Stomach (tissue), 9 donors: Measurements from ENCODE around the gene CLRN1. TPM values are rescaled to one million over a fixed set of nuclear protein-coding genes. Genes with fewer than 3 reads are reported as not detected.

Experiments
- DNase-seq, 2 donors: peaks; one replicate each; pipeline versions ENCODE4 v3.0.0 to v3.0.0-alpha.2; 2013 to 2019
- H3K27ac ChIP-seq, 5 donors: fragments of 200-600 bp in 4 of 5; sonication (generic) in 4 of 5; one replicate each; pipeline ENCODE4 v1.5.1; 2013 to 2019; ENCODE audit warnings: mild to moderate bottlenecking in 1 of 5, moderate library complexity in 1 of 5
- H3K27me3 ChIP-seq, 3 donors: fragments of 200-600 bp; sonication (generic); one replicate each; pipeline ENCODE4 v1.5.1; 2017 to 2019; ENCODE audit warnings: mixed run types in 1 of 3
- H3K36me3 ChIP-seq, 4 donors: fragments of 200-600 bp; sonication (generic); 1 replicate in 3 of 4; 2 replicates in 1 of 4; pipeline ENCODE4 v1.5.1; 2016 to 2019
- H3K4me1 ChIP-seq, 4 donors: fragments of 200-600 bp; sonication (generic); one replicate each; pipeline ENCODE4 v1.5.1; 2016 to 2019
- H3K4me3 ChIP-seq, 4 donors: fragments of 200-600 bp; sonication (generic) in 3 of 4; one replicate each; pipeline ENCODE4 v1.5.1; 2016 to 2019; ENCODE audit warnings: mild to moderate bottlenecking in 1 of 4
- H3K9me3 ChIP-seq, 4 donors: fragments of 200-600 bp; sonication (generic); one replicate each; pipeline ENCODE4 v1.5.1; 2016 to 2019
- CTCF ChIP-seq, 7 experiments: fragments of 450-650 bp in 4 of 7; fragments of 200-600 bp in 3 of 7; sonication (generic) in 3 of 7; IDR thresholded peaks; one replicate each; pipeline ENCODE4 v1.5.1; 2016 to 2019; ENCODE audit warnings: antibody characterized with exemption in 7 of 7, control low read depth in 2 of 7, mild to moderate bottlenecking in 1 of 7
- EP300 ChIP-seq: sonication (generic); formaldehyde crosslinking; IDR thresholded peaks from one replicate; pipeline ENCODE4 v1.6.1; 2017; ENCODE audit warnings: antibody characterized with exemption
- POLR2A ChIP-seq, 4 donors: fragments of 450-650 bp; IDR thresholded peaks; one replicate each; pipeline ENCODE4 v1.6.1; 2016; ENCODE audit warnings: antibody characterized with exemption in 4 of 4, control low read depth in 2 of 4, mild to moderate bottlenecking in 1 of 4, moderate library complexity in 1 of 4
- POLR2AphosphoS5 ChIP-seq, 3 donors: sonication (generic); formaldehyde crosslinking; IDR thresholded peaks; one replicate each; pipeline ENCODE4 v1.6.1; 2016; ENCODE audit warnings: antibody characterized with exemption in 3 of 3
- WGBS, 5 donors: extraction: QIAGEN DNeasy Blood & Tissue Kit in 3 of 5; methylation state at CpG; one replicate each; pipeline versions ENCODE4 v1.1.5 to v1.1.7; 2013 to 2018; 5-methylcytosine and 5-hydroxymethylcytosine counted together
- intact Hi-C: fragments of 100-400 bp; cut with DNase I; formaldehyde crosslinking; loops from one replicate; pipeline ENCODE4 v1.15.1; 2023; ENCODE audit warnings: low total_unique reads
- polyA plus RNA-seq, 3 donors: library from polyadenylated mRNA; stranded (reverse); fragments of 200-250 nt; gene quantifications; one replicate each; pipeline ENCODE4 v1.2.3, GENCODE V29; 2013
- total RNA-seq, 5 donors: library from RNA; depleted of rRNA; stranded (reverse); fragments of >200 nt; gene quantifications; one replicate each; pipeline versions ENCODE4 v1.1.0 to v1.2.3, GENCODE V29; 2014 to 2016
- donor health status: healthy with polysubstance abuse.
- donor health status: Bipolar disorder and iron deficiency.
- donor health status: healthy.

CLRN1 gene
- total and polyA plus RNA-seq, 8 donors = not detected

- Histone ChIP-seq H3K4me1 (no peaks in the 10 kb centered on the region), H3K4me3 (no peak overlapping the region), H3K36me3 (no peaks in the 10 kb centered on the region), H3K27ac (no peak overlapping the region), H3K27me3 (peaks cover 0 to 9% (median 0%) of the 10 kb centered on the region in 3 donors), H3K9me3 (no peaks in the 10 kb centered on the region)
- TF ChIP-seq EP300 (no peak), CTCF (IDR thresholded peaks at IDR 0.05) (no peak), POLR2A (IDR thresholded peaks at IDR 0.05) (no peak), POLR2AphosphoS5 (IDR thresholded peaks at IDR 0.05) (no peak)
- DNase-seq = no peak
- 55 to 76% (median 59%) methylated on average over 1 of the region's 1 CpG for WGBS, 5 donors
- intact Hi-C loops = no loop called here
Measured at GRCh38 chr3:150906461-150906860, 66.1 kb downstream of the CLRN1 start.

GRCh38 chr3:150905746-150906145 is 66.8 kb downstream of the CLRN1 start:
- Histone ChIP-seq H3K9me3 (no peaks in the 10 kb centered on the region), H3K36me3 (no peaks in the 10 kb centered on the region), H3K4me1 (no peaks in the 10 kb centered on the region), H3K4me3 (no peak overlapping the region), H3K27me3 (peaks cover 0 to 9% (median 0%) of the 10 kb centered on the region in 3 donors), H3K27ac (no peak overlapping the region)
- WGBS, 5 donors = 16 to 52% (median 42%) methylated on average over 1 of the region's 1 CpG
- no peak for TF ChIP-seq CTCF (IDR thresholded peaks at IDR 0.05)
- no peak for TF ChIP-seq EP300
- TF ChIP-seq POLR2A (IDR thresholded peaks at IDR 0.05) = no peak
- no peak for TF ChIP-seq POLR2AphosphoS5 (IDR thresholded peaks at IDR 0.05)
- no peak for DNase-seq
- intact Hi-C loops = no loop called here

- WGBS, 5 donors = 68 to 74% (median 72%) methylated on average over 4 of the region's 4 CpGs
- DNase-seq = no peak
- Histone ChIP-seq H3K9me3 (no peaks in the 10 kb centered on the region), H3K36me3 (no peaks in the 10 kb centered on the region), H3K4me3 (no peak within 1 kb of the TSS), H3K27me3 (peaks cover 0 to 9% (median 0%) of the 10 kb centered on the region in 3 donors), H3K4me1 (no peaks in the 10 kb centered on the region), H3K27ac (no peak within 1 kb of the TSS)
- intact Hi-C loops = no loop called here
- no peak for TF ChIP-seq EP300
- TF ChIP-seq CTCF (IDR thresholded peaks at IDR 0.05) = no peak
- TF ChIP-seq POLR2A (IDR thresholded peaks at IDR 0.05) = no peak
Measured at GRCh38 chr3:150905339-150905738, 67.2 kb downstream of the CLRN1 start, which contains the start of gene MINDY4B. MINDY4B (minus strand) TSS chr3:150905439; CDS start chr3:150905439, 0 bp downstream.

- DNase-seq = no peak
- intact Hi-C loops = no loop called here
- Histone ChIP-seq H3K9me3 (no peaks in the 10 kb centered on the region), H3K27me3 (no peaks in the 10 kb centered on the region), H3K4me1 (no peaks in the 10 kb centered on the region), H3K36me3 (no peaks in the 10 kb centered on the region), H3K27ac (no peak overlapping the region), H3K4me3 (no peak overlapping the region)
- WGBS, 5 donors = 49 to 80% (median 63%) methylated on average over 2 of the region's 2 CpGs
- TF ChIP-seq CTCF (IDR thresholded peaks at IDR 0.05) = no peak
- TF ChIP-seq POLR2AphosphoS5 (IDR thresholded peaks at IDR 0.05) = no peak
- TF ChIP-seq POLR2A (IDR thresholded peaks at IDR 0.05) = no peak
- no peak for TF ChIP-seq EP300
Measured at GRCh38 chr3:150902988-150903387, 69.5 kb downstream of the CLRN1 start.
